Effector CD4-positive, alpha-beta T cell (primary cell): ENCODE data around the gene CCT8L2.
"Not testable (repeated sequence)": the region's sequence is repeated elsewhere in the genome, so short reads cannot be mapped to it uniquely, and the experiment has no call there.

Experiments
- DNase-seq: peaks from one replicate; pipeline ENCODE4 v3.0.0-alpha.2; 2020

The CCT8L2 gene

DNA sequence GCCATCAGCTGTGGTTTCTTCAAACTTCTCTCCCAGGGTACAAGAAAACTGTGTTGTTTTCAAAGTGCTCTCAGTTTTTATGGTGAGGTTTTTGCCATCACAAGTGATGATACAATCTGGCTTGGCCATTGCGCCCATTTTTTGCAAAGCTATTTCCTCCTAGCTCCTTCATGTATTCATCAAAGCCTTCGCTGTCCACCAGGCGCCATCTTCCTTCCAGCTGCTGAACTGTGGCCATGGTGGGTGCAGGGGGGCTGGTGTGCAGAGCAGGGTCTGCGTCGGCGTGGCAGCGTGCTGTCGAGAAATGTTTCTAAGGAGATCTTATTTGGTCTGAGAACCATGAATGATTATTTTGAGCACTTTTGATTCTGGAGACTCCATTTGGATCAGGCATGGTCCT is 2.6 kb upstream of the CCT8L2 start:
- not testable (repeated sequence) for DNase-seq

DNA sequence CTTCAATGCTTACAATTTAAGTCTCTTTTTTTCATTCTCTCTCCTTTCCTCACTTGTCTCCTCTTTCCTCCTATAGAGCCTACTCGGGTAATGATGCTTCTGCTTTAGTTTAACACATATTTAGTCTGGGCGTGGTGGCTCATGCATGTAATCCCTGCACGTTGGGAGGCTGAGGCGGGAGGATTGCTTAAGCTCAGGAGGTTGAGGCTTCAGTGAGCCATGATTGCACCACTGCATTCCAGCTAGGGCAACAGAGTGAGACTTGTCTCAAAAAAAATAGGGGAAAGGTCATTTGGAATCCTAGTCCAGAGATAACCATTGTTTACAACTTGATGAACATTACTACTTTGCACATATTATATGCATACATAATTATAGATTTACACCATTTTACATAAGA is 1.4 kb upstream of the CCT8L2 start:
- no peak for DNase-seq

DNA sequence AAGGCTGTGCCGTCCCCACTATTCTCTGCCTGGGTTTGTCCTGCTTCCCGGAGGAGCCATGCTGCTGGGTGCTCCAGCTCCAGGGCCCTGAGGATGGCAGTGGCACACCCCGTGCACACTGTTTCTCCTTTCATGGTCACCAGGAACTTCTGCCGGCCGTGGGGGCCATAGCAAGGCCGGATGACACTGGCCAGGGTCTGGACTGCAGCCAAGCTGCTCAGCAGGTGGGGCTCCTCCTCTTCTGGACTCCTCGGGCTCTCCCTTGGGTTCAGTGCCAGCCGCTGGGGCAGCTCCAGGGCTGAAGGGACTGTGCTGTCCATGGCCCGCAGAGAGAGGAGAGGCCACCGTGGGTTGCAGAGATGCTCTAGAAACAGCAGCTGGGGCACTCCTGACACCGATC is 379 bp downstream of the CCT8L2 start:
- not testable (repeated sequence) for DNase-seq

DNA sequence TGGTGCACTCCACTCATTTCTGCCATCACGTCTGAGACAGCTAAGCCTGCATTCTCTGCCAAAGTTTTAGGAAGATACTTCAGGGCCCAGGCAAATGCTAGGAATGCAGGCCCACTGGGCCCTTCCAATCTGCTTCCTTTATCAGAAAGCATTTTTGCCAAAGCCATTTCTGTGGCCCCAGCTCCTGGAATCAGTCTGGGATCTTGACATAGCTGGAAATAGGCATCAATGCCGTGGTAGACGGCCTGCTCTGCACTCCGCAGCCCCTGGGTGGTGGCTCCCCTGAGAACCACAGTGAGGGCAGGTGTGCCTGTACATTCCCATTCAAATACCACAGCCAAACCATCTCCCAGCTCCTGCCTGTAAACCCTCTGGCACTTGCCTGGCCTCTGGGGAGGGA is 1.5 kb downstream of the CCT8L2 start:
- DNase-seq, result not testable (repeated sequence)

DNA sequence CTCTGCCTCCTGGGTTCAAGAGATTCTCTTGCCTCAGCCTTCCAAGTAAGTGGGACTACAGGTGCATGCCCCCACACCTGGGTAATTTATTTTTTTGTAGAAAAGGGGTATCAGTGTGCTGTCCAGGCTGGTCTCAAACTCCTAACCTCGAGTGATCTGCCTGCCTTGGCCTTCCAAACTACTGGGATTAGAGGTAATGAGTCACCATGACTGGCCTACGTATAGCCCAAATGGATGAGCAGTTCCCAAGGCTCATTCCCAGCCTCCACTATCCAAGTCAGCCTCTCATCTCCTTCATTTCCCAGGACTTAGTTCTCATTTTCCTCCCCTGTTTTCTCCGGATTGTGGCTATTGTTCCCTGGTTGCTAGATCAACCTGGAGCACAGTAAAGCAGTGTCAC is 5.6 kb downstream of the CCT8L2 start:
- DNase-seq, result no peak

DNA sequence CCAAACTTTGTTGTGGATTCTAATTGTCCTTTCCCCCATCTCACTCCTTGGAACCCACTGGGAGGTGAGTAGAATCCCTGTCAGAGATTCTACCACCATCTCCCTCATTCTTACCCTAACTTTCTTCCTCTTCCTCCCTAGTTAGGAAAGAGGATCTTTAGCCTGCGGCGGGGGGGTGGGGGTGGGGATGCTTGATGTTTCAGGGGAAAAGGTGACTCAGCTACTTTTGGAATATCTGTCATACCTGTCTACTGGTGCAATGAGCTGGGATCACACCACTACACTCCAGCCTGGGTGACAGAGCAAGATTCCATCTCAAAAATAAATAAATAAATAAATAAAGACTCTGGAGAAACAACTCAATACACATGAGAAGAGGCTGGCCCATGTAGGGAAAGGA is 6.4 kb downstream of the CCT8L2 start:
- no peak for DNase-seq

DNA sequence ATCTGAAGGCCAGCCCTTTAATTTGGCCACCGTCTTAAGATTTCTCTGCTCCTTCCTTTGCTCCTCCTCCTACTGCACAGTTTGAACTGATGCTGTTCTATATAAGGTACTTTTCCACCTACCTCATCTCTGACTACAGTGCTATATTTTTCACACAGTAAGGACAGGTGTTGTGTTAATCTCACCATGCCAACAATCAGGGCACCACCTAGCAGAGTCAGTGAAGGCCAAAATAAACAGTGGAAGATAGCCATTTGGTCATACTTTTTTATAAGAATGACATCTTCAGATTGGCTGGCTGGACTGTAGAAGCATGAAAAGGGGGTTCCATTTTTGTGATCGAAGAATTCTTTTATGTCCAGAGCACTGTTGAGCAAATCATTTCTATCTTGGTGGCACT is 11.7 kb downstream of the CCT8L2 start:
- DNase-seq, result not testable (repeated sequence)

DNA sequence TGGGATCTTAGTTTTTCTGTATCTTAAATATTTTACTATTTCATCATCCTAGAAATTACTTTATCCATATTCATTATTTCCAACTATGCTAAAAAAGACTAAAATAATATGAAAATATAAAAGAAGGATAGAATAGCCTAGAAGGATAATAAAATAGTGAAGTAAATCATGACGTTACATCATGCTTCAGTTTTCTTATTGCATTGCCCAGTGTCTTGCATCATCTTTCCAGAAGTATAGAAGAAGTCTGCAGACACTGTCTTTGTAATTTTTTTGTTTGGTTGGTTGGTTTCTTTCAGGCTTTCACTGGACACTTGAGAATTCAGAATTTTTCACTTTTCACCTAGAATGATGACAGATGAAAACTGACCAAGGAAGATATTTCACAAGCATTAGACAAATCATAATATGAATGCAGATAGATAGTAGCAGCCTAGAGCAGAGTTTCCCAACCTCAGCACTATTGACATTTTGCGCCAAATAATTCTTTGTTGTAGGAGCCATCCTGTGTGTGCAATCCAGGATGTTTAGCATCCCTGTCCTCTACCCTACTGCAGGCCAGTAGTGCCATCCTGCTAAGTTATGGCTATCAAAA is 23.3 kb downstream of the CCT8L2 start:
- DNase-seq, result not testable (repeated sequence)

DNA sequence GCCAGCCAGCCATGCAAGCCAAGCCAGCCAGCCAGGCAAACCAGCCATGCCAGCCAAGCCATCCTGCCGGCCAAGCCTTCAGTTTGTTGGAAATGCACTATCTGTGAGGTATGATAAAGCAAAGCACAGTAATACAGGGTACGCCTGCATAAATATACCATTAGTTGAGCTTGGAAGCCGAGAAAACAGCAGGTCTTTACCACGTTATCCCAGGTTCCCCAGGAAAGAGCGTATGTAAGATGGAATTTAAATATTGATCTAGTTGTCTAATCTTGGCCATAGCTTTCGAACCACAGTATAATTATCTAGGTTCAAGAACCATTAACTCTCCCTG is 24.2 kb downstream of the CCT8L2 start:
- DNase-seq, result no peak

DNA sequence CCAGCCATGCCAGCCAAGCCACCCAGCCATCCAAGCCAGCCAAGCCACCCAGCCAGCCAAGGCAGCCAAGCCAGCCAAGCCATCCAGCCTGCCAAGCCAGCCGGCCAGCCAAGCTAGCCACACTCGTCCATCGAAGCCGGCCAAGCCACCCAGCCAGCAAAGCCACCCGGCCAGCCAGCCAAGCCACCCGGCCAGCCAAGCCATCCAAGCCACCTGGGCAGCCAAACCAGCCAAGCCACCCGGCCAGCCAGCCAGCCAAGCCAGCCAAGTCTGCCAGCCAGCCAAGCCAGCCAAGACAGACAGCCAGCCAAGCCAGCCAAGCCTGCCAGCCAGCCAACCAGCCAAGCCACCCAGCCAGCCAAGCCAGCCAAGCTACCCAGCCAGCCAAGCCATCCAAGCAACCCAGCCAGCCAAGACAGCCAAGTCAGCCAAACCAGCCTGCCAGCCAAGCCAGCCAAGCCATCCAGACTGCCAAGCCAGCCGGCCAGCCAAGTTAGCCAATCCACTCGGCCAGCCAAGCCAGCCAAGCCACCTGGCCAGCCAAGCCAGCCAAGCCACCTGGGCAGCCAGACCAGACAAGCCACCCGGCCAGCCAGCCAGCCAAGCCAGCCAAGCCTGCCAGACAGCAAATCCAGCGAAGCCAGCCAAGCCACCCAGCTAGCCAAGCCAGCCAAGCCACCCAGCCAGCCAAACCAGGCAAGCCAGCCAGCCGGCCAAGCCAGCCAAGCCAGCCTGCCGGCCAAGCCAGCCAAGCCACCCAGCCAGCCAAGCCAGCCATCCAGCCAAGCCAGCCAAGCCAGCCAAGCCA is 24.8 kb downstream of the CCT8L2 start:
- DNase-seq, result not testable (repeated sequence)

DNA sequence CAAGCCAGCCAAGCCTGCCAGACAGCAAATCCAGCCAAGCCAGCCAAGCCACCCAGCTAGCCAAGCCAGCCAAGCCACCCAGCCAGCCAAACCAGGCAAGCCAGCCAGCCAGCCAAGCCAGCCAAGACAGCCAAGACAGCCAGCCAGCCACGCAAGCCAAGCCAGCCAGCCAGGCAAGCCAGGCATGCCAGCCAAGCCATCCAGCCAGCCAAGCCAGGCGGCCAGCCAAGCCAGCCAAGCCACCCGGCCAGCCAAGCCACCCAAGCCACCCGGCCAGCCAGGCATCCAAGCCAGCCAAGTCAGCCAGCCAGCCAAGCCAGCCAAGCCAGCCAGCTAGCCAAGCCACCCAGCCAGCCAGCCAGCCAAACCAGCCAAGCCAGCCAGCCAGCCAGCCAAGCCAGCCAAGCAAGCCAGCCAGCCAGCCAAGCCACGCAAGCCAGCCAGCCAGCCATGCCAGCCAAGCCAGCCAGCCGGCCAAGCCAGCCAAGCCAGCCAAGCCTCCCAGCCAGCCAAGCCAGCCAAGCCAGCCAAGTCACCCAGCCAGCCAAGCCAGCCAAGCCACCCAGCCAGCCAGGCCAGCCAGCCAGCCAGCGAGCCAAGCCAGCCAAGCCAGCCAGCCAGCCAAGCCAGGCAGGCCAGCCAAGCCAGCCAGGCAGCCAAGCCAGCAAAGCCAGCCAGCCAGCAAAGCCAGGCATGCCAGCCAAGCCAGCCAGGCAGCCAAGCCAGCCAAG is 26.0 kb downstream of the CCT8L2 start:
- DNase-seq, result not testable (repeated sequence)

DNA sequence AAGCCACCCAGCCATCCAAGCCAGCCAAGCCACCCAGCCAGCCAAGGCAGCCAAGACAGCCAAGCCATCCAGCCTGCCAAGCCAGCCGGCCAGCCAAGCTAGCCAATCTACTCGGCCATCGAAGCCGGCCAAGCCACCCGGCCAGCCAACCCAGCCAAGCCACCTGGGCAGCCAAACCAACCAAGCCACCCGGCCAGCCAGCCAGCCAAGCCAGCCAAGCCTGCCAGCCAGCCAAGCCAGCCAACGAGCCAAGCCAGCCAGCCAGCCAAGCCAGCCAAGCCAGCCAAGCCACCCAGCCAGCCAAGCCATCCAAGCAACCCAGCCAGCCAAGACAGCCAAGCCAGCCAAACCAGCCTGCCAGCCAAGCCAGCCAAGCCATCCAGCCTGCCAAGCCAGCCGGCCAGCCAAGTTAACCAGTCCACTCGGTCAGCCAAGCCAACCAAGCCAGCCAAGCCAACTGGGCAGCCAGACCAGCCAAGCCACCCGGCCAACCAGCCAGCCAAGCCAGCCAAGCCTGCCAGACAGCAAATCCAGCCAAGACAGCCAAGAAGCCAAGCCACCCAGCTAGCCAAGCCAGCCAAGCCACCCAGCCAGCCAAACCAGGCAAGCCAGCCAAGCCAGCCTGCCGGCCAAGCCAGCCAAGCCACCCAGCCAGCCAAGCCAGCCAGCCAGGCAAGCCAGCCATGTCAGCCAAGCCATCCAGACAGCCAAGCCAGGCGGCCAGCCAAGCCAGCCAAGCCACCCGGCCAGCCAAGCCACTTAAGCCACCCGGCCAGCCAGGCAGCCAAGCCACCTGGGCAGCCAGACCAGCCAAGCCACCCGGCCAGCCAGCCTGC is 26.8 kb downstream of the CCT8L2 start:
- not testable (repeated sequence) for DNase-seq

DNA sequence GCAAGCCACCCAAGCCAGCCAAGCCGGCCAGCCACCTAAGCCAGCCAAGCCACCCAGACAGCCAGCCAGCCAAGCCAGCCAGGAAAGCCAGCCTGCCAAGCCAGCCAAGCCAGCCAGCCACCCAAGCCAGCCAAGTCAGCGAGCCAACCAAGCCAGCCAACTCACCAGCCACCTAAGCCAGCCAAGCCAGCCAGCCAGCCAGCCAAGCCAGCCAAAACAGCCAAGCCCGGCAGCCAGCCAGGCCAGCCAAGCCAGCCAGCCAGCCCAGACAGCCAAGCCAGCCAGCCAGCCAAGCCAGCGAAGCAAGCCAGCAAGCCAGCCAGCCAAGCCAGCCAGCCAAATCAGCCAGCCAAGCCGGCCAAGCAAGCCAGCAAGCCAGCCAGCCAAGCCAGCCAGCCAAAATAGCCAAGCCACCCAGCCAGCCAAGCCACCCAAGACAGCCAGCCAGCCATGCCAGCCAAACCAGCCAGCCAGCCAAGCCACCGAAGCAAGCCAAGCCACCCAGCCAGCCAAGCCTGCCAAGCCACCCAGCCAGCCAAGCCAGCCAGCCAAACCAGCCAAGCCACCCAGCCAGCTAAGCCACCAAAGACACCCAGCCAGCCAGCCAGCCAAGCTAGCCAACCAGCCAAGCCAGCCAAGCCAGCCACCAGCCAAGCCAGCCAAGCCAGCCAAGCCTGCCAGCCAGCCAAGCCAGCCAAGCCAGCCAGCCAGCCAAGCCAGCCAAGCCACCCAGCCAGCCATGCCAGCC is 27.6 kb downstream of the CCT8L2 start:
- not testable (repeated sequence) for DNase-seq

DNA sequence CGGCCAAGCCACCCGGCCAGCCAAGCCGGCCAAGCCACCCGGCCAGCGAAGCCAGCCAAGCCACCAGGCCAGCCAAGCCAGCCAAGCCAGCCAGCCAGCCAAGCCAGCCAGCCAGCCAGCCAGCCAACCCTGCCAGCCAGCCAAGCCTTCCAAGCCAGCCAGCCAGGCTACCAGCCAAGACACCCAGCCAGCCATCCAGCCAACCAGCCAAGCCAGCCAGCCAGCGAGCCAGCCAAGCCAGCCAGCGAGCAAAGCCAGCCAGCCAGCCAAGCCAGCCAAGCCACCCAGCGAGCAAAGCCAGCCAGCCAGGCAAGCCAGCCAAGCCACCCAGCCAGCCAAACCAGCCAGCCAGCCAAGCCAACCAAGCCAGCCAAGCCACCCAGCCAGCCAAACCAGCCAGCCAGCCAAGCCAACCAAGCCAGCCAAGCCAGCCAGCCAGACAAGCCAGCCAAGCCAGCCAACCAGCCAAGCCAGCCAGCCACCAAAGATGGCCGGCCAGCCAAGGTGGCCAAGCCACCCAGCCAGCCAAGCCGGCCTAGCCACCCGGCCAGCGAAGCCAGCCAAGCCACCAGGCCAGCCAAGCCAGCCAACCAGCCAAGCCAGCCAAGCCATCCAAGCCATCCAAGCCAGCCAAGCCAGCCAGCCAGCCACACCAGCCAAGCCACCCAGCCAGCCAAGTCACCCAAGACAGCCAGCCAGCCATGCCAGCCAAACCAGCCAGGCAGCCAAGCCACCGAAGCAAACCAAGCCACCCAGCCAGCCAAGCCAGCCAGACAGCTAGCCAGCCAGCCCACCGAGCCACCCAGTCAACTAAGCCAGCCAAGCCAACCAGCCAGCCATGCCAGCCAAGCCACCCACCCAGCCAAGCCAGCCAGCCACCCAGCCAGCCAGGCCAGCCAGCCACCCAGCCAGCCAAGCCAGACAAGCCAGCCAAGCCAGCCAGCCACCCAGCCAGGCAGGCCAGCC is 28.8 kb downstream of the CCT8L2 start:
- DNase-seq, result no peak

DNA sequence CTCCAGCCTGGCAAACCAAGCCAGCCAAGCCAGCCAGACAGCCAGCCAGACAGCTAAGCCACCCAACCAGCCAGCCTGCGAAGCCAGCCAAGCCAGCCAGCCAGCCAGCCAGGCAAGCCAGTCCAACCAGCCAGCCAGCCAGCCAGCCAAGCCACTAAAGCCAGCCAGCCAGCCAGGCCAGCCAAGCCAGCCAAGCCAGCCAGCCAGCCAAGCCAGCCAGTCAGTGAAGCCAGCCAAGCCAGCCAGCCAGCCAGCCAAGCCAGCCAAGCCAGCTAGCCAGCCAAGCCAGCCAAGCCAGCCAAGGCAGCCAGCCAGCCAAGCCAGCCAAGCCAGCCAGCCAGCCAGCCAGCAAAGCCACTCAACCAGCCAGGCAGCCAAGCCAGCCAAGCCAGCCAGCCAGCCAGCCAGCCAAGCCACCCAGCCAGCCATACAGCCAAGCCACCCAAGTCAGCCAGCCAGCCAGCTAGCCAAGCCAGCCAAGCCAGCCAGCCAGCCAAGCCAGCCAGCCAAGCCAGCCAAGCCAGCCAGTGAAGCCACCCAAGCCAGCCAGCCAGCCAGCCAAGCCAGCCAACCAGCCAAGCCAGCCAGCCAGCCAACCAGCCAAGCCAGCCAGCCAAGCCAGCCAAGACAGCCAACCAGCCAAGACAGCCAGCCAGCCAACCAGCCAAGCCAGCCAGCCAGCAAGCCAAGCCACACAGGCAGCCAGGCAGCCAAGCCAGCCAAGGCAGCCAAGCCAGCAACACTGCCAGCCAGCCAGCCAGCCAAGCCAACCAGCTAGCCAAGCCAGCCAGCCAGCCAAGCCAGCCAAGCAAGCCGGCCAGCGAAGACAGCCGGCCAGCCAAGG is 29.7 kb downstream of the CCT8L2 start:
- DNase-seq, result no peak

DNA sequence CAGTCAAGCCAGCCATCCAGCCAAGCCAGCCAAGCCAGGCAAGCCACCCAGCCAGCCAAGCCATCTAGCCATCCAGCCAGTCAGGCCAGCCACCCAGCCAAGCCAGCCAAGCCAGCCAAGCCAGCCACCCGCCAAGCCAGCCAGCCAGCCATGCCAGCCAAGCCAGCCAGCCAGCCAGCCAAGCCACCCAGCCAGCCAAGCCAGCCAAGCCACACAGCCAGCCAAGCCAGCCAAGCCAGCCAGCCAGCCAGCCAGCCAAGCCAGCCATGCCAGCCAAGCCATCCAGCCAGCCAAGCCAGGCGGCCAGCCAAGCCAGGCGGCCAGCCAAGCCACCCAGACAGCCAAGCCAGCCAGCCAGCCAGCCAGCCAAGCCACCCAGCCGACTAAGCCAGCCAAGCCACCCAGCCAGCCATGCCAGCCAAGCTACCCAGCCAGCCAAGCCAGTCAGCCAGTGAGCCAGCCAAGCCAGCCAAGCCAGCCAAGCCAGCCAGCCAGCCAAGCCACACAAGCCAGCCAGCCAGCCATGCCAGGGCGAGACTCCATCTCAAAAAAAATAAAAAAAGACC is 31.4 kb downstream of the CCT8L2 start:
- not testable (repeated sequence) for DNase-seq

DNA sequence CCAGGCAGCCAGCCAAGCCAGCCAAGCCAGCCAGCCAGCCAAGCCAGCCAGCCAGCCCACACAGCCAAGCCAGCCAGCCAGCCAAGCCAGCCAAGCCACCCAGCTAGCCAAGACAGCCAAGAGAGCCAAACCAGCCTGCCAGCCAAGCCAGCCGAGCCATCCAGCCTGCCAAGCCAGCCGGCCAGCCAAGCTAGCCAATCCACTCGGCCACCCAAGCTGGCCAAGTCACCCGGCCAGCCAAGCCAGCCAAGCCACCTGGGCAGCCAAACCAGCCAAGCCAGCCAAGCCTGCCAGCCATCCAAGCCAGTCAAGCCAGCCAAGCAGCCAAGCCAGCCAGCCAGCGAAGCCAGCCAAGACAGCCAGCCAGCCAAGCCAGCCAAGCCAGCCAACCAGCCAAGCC is 32.0 kb downstream of the CCT8L2 start:
- not testable (repeated sequence) for DNase-seq

DNA sequence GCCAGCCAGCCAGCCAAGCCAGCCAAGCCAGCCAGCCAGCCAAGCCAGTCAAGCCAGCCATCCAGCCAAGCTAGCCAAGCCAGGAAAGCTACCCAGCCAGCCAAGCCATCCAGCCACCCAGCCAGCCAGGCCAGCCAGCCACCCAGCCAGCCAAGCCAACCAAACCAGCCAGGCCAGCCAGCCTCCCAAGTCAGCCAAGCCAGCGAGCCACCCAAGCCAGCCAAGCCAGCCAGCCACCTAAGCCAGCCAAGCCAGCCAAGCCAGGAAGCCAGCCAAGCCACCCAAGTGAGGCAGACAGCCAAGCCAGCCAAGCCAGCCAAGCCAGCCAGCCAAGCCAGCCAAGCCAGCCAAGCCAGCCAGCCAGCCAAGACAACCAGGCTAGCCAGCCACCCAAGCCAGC is 32.6 kb downstream of the CCT8L2 start:
- not testable (repeated sequence) for DNase-seq

DNA sequence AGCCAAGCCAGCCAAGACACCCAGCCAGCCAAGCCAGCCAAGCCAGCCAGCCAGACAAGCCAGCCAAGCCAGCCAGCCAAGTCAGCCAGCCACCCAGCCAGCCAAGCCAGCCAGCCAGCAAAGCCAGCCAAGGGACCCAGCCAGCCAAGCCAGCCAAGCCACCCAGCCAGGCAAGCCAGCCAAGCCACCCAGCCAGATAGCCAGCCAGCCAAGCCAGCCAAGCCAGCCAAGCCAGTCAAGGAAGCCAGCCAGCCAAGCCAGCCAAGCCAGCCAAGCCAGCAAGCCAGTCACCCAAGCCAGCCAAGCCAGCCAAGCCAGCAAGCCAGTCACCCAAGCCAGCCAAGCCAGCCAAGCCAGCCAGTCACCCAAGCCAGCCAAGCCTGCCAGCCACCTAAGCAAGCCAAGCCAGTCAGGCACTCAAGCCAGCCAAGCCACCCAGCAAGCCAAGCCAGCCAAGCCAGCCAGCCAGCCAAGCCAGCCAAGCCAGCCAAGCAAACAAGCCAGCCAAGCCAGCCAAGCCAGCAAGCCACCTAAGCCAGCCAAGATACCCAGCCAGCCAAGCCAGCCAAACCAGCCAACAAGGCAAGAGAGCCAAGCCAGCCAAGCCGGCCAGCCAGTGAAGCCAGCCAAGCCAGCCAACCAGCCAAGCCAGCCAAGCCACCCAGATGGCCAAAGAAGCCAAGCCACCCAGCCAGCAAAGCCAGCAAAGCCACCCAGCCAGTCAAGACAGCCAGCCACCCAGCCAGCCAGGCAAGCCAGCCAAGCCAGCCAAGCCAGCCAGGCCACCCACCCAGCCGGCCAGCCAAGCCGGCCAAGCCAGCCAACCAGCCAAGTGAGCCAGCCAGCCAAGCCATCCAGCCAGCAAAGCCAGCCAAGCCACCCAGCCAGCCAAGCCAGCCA is 33.3 kb downstream of the CCT8L2 start:
- no peak for DNase-seq
